ENCODE results near the gene CCKAR. TPM values are rescaled to one million over a fixed set of nuclear protein-coding genes. Genes with fewer than 3 reads are reported as not detected.

CCKAR gene
- total and polyA plus RNA-seq, 10 of the 15 experiments (the other 5 are each of a cell fraction or from before 2014, with no cell fraction given), result not detected

GRCh38 chr4:26464420-26465095 lies 25.7 kb downstream of the CCKAR start (continued):
- TF ChIP-seq ATF7 (IDR thresholded peaks at IDR 0.05; ENCODE audit: low read depth), result no peak
- TF ChIP-seq, protein P1, sequence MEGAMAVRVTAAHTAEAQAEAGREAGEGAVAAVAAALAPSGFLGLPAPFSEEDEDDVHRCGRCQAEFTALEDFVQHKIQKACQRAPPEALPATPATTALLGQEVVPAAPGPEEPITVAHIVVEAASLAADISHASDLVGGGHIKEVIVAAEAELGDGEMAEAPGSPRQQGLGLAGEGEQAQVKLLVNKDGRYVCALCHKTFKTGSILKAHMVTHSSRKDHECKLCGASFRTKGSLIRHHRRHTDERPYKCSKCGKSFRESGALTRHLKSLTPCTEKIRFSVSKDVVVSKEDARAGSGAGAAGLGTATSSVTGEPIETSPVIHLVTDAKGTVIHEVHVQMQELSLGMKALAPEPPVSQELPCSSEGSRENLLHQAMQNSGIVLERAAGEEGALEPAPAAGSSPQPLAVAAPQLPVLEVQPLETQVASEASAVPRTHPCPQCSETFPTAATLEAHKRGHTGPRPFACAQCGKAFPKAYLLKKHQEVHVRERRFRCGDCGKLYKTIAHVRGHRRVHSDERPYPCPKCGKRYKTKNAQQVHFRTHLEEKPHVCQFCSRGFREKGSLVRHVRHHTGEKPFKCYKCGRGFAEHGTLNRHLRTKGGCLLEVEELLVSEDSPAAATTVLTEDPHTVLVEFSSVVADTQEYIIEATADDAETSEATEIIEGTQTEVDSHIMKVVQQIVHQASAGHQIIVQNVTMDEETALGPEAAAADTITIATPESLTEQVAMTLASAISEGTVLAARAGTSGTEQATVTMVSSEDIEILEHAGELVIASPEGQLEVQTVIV (IDR thresholded peaks at IDR 0.05; ENCODE audit: borderline replicate concordance, partially characterized antibody), result no peak
- no peak for TF ChIP-seq IKZF2 (IDR thresholded peaks at IDR 0.05)

- no peak for ATAC-seq
- no TSS peak for BruUV-seq (replicated peaks)
- RAD21 ChIA-PET (ENCODE audit: unreplicated experiment), result no interaction called here
- TF ChIP-seq RAD21 (IDR thresholded peaks at IDR 0.05; ENCODE audit: insufficient read depth, low read depth, low read length), result no peak
- TF ChIP-seq CREB1 (IDR thresholded peaks at IDR 0.05; ENCODE audit: low read depth), result no peak
- TF ChIP-seq EGR1 (IDR thresholded peaks at IDR 0.05; ENCODE audit: borderline replicate concordance in 1 of 2, low read depth in 2 of 2, low read length in 2 of 2), result no peak
- TF ChIP-seq NBN (IDR thresholded peaks at IDR 0.05), result no peak
- no peak for TF ChIP-seq NR2F1 (conservative IDR thresholded peaks at IDR 0.05)
- TF ChIP-seq NR2C2 (IDR thresholded peaks at IDR 0.05; ENCODE audit: borderline replicate concordance, control insufficient read depth, insufficient read length, low read depth), result no peak
- TF ChIP-seq, protein P2, sequence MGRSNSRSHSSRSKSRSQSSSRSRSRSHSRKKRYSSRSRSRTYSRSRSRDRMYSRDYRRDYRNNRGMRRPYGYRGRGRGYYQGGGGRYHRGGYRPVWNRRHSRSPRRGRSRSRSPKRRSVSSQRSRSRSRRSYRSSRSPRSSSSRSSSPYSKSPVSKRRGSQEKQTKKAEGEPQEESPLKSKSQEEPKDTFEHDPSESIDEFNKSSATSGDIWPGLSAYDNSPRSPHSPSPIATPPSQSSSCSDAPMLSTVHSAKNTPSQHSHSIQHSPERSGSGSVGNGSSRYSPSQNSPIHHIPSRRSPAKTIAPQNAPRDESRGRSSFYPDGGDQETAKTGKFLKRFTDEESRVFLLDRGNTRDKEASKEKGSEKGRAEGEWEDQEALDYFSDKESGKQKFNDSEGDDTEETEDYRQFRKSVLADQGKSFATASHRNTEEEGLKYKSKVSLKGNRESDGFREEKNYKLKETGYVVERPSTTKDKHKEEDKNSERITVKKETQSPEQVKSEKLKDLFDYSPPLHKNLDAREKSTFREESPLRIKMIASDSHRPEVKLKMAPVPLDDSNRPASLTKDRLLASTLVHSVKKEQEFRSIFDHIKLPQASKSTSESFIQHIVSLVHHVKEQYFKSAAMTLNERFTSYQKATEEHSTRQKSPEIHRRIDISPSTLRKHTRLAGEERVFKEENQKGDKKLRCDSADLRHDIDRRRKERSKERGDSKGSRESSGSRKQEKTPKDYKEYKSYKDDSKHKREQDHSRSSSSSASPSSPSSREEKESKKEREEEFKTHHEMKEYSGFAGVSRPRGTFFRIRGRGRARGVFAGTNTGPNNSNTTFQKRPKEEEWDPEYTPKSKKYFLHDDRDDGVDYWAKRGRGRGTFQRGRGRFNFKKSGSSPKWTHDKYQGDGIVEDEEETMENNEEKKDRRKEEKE (IDR thresholded peaks at IDR 0.05), result no peak
- TF ChIP-seq IRF4 (IDR thresholded peaks at IDR 0.05; ENCODE audit: low read depth, low read length), result no peak
- TF ChIP-seq CTCF (IDR thresholded peaks at IDR 0.05 in 2 of 3, conservative IDR thresholded peaks at IDR 0.05 in 1 of 3; ENCODE audit: control insufficient read depth in 2 of 3, extremely low read depth in 1 of 3, insufficient read depth in 1 of 3, low read depth in 3 of 3, low read length in 3 of 3), result no peak
- TF ChIP-seq RAD51 (IDR thresholded peaks at IDR 0.05), result no peak
- TF ChIP-seq ATF7 (IDR thresholded peaks at IDR 0.05; ENCODE audit: low read depth), result no peak
- TF ChIP-seq IKZF2 (IDR thresholded peaks at IDR 0.05), result no peak
- TF ChIP-seq STAT3 (IDR thresholded peaks at IDR 0.05; ENCODE audit: low read depth, low read length), result no peak
These were observed 26.9 kb downstream of the CCKAR start for GRCh38 chr4:26463386-26463785.

More at GRCh38 chr4:26463386-26463785, 26.9 kb downstream of the CCKAR start:
- DNase-seq (ENCODE audit: low read depth, low spot score) (no peak), FAIRE-seq (no peak)
- no peaks in the 10 kb centered on the region for H3K79me2 ChIP-seq (ENCODE audit: control insufficient read depth, insufficient read depth, low read length)
- H3K27me3 ChIP-seq (replicated peaks in 1 of 2; ENCODE audit: control insufficient read depth in 2 of 2, insufficient read depth in 2 of 2, low read length in 1 of 2), result peaks cover 0 to 2% of the 10 kb centered on the region in 2 experiments; a peak in 2 of 4 replicates
- ChIA-PET POLR2A (no interaction called here), CTCF (interaction anchor here (0.7 to 7.1 kb wide), 5 partner anchors 22 to 544 kb away, joined by 3 to 78 read pairs (median 4); no protein-coding TSS in a partner anchor), SMC1A (ENCODE audit: uncharacterized antibody, unreplicated experiment) (interaction anchor here (0.7 to 2.4 kb wide), 4 partner anchors 12 to 547 kb away, joined by 3 to 8 read pairs (median 4); no protein-coding TSS in a partner anchor)
- 2% methylated on average over 2 of the region's 2 CpGs for WGBS (ENCODE audit: insufficient coverage, insufficient replicate concordance, low lambda C conversion rate, missing lambda C conversion rate)
- H3K27ac ChIP-seq (ENCODE audit: control insufficient read depth, insufficient read depth), result no peak overlapping the region
- no peak overlapping the region for H3K4me3 ChIP-seq
- intact Hi-C loops (cut with micrococcal nuclease; ENCODE audit: unreplicated experiment), result no loop called here
- H3K9me3 ChIP-seq (replicated peaks; ENCODE audit: control insufficient read depth, insufficient read depth, low read length), result no peaks in the 10 kb centered on the region
- H3K9ac ChIP-seq (ENCODE audit: control insufficient read depth, insufficient read depth, low read length), result no peak overlapping the region
- H4K20me1 ChIP-seq (ENCODE audit: control insufficient read depth, insufficient read depth), result no peaks in the 10 kb centered on the region
- H3K4me2 ChIP-seq (ENCODE audit: control insufficient read depth, insufficient read depth), result no peak overlapping the region
- no peaks in the 10 kb centered on the region for H3K36me3 ChIP-seq (ENCODE audit: control insufficient read depth in 2 of 2, insufficient read depth in 2 of 2, low read length in 1 of 2)
- in situ Hi-C loops (cut with MboI), result no loop called here
- no peaks in the 10 kb centered on the region; the same call in 1 of the 2 replicates for H3K4me1 ChIP-seq (ENCODE audit: control insufficient read depth, insufficient read depth, low read length)
- H2AFZ ChIP-seq (ENCODE audit: control insufficient read depth, low read depth, low read length), result no peak overlapping the region

Data from GM12878 (cell line).